Right ventricle myocardium inferior (tissue), 1 donor: ENCODE data around the gene ITPA. TPM values are rescaled to one million over a fixed set of nuclear protein-coding genes. Genes with fewer than 3 reads are reported as not detected.
"Not testable (repeated sequence)": the region's sequence is repeated elsewhere in the genome, so short reads cannot be mapped to it uniquely, and the experiment has no call there.

Experiments used
- ATAC-seq: fragments of 200-7000 bp; cut with Tn5 transposase; one replicate; pipeline ENCODE4 v1.9.1; 2020; ENCODE audit warnings: mild to moderate bottlenecking, moderate library complexity
- DNase-seq: peaks from one replicate; pipeline ENCODE4 v3.0.0; 2021; ENCODE audit errors: missing footprints
- intact Hi-C: fragments of 100-400 bp; cut with DNase I; formaldehyde crosslinking; loops from one replicate; pipeline ENCODE4 v1.11.0; 2022
- total RNA-seq: library from RNA; stranded (reverse); fragmentation: NEBNext Ultra II Directional; extraction: Animal tissue kit (Norgen Biotek cat#: 25700); gene quantifications from one replicate; pipeline ENCODE4 v1.2.1, GENCODE V29; 2021
- donor health status: DM: no; HTN: yes; CAD: no; lungs with severe emphysema.

The ITPA gene
- total RNA-seq, 1 donor from 2014 or later = 21.4 TPM

DNA sequence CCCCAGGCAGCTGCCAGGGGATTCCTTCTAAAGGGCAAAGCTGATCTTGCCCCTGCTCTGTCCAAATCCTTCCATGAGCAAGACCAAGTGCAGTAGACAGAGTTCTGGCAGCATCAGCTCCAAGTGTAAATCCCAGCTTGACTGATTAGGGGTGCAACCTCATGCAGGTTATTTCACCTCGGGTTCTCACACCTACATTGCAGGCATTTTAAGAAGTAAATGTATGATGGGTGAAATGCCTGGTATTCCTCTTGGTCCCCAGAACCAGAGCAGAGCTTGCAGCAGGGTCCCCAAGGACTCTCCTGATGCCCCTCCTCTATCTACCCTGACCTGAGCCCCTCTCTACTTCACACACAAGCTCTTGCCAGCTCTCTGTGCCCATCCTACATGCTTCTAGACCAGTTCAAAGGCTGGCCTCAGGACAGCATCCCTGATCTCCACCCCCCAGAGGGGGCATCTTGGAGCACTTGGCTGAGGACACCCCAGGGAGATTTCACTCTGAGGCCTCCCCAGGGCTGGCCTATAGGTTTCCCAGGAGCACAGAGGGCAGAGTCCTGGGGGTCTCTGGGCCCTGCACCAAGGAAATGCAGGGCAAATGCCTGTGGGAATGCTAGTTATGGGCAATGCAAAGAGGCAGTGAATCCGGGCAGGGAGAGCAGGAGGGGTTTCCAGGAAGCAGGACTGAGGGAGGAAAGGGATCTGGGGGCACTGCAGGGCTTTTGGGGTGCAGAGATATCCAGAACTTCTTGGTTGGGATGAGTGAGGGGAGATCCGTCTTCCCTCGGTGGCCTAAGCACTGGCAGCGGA is 37.0 kb upstream of the ITPA start:
- DNase-seq (no peak), ATAC-seq (no peak)
- intact Hi-C loops = no loop called here

- ATAC-seq = peak; percentile 63
- intact Hi-C loops = no loop called here
- DNase-seq = peak; percentile 83
Measured at GRCh38 chr20:3172933-3173609, 36.2 kb upstream of the ITPA start, which contains the start of gene LZTS3. Gene LZTS3, minus strand, starts transcription at chr20:3173549. Its CDS starts 6,386 bp downstream, at chr20:3167163.

GRCh38 chr20:3173610-3174441 is 35.5 kb upstream of the ITPA start:
- DNase-seq = peak; percentile 93
- peak; percentile 97 for ATAC-seq
- intact Hi-C loops = no loop called here

DNA sequence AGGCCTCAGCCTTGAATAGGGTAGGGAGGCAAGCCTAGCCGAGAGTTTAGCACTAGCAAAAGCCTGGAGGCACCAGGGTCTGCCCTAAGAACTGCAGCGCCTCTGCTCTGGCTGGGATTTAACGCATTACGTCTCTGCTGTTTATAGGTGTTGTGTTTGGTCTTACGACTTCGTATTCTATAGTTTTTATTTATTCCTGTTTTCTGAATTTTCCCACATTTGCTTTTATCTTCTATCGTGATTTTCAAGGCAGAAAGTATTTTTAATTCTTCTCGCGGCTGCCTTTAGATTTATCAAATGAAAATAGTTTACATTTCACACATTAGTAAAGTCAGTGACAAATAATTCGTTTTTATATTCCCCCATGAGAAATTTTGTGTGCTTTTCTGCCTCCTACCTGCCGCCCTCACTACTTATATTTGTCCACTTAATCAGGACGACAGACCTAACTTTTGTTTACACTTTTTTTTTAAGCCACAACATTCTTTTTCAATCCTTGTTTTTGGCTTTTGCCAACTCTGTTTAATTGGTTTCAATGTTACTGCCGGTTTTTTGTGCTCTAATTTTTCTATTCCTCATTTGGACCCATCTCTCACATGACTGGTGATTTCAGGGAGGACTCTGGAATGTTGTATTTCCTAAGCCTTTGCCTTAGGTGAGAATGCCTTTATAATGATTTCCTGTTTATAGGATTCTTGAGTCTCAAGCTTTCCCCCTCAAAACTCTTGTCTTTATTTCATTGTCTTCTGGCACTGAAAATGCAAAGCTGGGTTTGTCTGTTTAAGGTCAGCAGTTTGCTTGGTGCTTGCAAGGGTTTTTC is 34.6 kb upstream of the ITPA start:
- no peak for DNase-seq
- ATAC-seq = no peak
- intact Hi-C loops = no loop called here

GRCh38 chr20:3175270-3175669 is 34.0 kb upstream of the ITPA start:
- intact Hi-C loops = no loop called here
- no peak for DNase-seq

DNA sequence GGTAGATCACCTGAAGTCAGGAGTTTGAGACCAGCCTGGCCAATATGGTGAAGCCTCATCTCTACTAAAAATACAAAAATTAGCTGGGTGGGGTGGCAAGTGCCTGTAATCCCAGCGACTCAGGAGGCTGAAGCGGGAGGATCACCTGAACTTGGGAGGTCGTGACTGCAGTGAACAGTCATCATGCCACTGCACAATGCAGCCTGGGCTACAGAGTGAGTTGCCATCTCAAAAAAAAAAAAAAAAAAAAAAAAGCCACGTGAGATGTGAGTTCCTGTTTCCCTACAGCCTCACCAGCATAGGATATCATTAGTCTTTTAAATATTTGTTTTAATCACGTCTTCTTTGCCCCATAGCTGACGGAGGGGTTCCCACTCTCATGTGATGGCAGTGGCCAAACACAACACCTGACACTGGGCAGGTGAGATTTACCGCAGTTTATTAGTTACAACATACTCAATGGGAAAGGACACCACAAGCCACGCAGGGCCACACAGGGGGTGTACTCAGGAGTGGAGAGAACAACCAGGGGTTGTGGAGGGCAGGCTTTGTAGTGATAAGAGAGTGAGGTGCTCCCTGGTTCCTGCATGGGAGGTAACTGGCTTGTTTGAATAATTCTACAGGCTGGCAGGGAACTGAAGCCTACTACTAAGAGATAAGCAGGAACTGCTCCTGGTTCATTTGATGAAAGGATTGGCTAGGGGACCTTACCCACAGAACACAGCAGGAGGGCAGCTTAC is 31.4 kb upstream of the ITPA start:
- no peak for DNase-seq
- intact Hi-C loops = no loop called here

More at GRCh38 chr20:3175270-3175669, 34.0 kb upstream of the ITPA start:
- no peak for ATAC-seq

GRCh38 chr20:3180319-3180718 is 29.0 kb upstream of the ITPA start:
- ATAC-seq (no peak), DNase-seq (no peak)
- intact Hi-C loops = no loop called here

More for the DNA sequence above, 31.4 kb upstream of the ITPA start:
- ATAC-seq = no peak

GRCh38 chr20:3181270-3181669 is 28.0 kb upstream of the ITPA start:
- intact Hi-C loops = no loop called here
- ATAC-seq (no peak), DNase-seq (no peak)

- intact Hi-C loops, DNase-seq, ATAC-seq: not testable (repeated sequence)
Measured at GRCh38 chr20:3182429-3182828, 26.9 kb upstream of the ITPA start.

DNA sequence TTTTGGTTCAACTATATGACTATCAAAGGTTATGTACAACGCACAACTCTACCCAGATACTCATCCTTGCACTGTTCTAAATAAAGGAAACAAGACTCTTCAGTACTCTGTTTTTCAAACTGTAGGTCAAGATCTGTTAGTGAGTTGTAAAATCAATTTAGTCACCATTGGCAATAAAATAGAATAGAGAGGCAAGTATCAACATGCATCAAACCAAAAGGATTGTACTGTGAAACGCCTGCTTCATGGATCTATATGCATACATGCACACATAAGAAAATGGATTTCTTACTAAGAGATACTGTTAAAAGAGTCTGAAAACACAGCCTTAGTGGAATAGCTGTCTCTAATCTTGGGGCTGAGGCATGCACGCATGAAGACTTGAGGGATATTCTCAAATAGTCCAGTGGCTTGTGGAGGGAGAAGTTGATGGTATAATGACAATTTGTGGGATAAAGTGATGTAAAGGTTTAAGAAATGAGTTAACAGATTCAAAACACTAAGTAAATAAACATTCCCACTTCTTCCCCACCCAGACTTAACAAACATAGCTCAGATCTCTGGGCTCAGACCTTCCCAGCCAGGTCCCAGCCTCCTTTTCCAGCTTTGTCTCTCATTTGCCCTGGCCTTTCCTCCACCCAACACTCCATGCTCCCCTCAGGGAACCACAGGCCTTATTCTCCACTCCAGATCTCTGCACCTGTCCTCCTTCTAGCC is 25.2 kb upstream of the ITPA start:
- DNase-seq (no peak), ATAC-seq (no peak)
- intact Hi-C loops = no loop called here

DNA sequence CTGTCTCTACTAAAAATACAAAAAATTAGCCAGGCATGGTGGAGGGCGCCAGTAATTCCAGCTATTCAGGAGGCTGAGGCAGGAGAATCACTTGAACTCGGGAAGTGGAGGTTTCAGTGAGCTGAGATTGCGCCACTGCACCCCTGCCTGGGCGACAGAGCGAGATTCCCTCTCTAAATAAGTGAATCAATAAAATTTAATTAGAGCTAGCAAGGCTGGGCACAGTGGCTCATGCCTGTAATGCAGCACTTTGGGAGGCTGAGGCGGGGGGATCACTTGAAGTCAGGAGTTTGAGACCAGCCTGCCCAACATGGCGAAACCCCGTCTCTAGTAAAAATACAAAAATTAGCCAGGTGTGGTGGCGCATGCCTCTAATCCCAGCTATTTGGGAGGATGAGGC is 21.4 kb upstream of the ITPA start:
- intact Hi-C loops, DNase-seq, ATAC-seq: not testable (repeated sequence)

GRCh38 chr20:3188823-3189413 is 20.4 kb upstream of the ITPA start:
- intact Hi-C loops = no loop called here
- DNase-seq (no peak), ATAC-seq (no peak)

GRCh38 chr20:3189561-3190131 is 19.7 kb upstream of the ITPA start:
- DNase-seq (no peak), ATAC-seq (no peak)
- intact Hi-C loops = no loop called here

DNA sequence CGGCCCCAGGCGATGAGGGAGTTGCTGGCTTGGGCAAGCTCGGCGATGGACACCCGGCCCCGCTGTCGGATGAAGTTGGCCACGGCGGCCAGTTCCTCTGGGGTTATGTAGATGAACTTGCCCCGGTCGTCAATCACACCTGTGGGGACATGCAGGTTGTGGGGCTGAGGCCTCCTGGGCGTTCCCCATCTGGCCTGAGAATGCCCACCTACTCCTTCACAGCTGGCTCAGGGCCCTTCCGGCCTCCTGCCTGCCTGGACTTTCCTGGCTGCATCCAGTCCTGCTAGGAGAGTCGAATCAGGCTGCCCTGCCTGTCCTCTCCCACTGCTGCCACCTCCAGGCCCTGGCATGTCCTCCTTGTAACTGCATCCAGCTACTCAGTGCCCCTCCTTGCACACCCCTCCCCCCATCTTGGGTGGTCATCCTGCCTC is 18.6 kb upstream of the ITPA start:
- intact Hi-C loops = no loop called here
- DNase-seq (no peak), ATAC-seq (no peak)

DNA sequence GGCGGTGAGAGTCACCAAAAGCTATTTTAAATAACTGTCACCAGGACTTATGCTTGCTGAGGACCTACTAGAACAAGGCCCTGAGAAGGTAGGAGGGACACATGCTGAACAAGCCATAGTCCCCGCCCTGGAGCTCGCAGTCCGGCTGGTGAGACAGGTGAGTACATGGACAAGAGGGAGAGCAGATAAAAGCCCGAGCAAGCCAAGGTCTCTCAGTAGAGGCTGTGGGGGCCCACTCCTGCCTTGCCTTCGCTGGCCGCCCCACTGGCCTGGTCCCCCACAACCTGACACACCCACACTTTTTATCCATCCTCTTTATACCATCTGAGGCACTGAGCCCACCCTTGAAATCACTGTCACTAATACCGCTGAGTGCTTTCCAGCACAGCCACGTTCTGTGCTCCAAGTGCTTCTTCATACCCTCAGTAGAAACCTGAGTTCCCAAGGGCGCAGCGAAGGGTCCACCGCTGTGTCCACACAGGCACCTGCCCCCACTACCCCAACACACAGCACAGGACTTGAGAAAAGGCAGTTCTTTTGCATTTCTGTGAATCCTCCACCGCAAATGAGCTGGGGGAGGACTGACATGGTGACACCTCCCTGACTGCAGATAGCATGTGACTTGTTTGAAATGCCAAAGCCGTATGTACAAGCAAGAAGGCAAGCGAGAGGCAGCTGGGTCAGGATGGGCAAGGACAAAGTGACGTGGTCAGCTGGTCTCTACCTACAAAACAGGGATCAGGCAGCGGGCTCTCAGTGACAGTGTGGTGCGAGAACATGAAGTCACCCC is 16.9 kb upstream of the ITPA start:
- no peak for DNase-seq

More for the DNA sequence above, 16.9 kb upstream of the ITPA start:
- no peak for ATAC-seq
- intact Hi-C loops = no loop called here
